ENCODE results near the gene RALGDS. TPM values are rescaled to one million over a fixed set of nuclear protein-coding genes. Genes with fewer than 3 reads are reported as not detected.

The RALGDS gene
- total and polyA plus RNA-seq, 2 donors (not counting 3 experiments of a cell fraction or from before 2014, with no cell fraction given): 41.4 to 60.0 TPM

GRCh38 chr9:133090752-133091385 lies 30.2 kb downstream of the RALGDS start:
- no peaks in the 10 kb centered on the region for H3K9me1 ChIP-seq (replicated peaks; ENCODE audit: control insufficient read depth, extremely low read depth, insufficient read depth, low read length)
- no peak overlapping the region for H3K9ac ChIP-seq (replicated peaks; ENCODE audit: extremely low read depth, insufficient read depth, low read length)
- no peak overlapping the region for H3K27ac ChIP-seq (ENCODE audit: insufficient read depth, low read depth, low read length)
- H3K36me3 ChIP-seq (ENCODE audit: control insufficient read depth in 2 of 2, extremely low read depth in 1 of 2, insufficient read depth in 2 of 2, low read length in 2 of 2): no peaks in the 10 kb centered on the region
- H3K79me2 ChIP-seq (ENCODE audit: control insufficient read depth, insufficient read depth, low read length): no peaks in the 10 kb centered on the region
- H3K27me3 ChIP-seq (ENCODE audit: control insufficient read depth in 2 of 2, insufficient read depth in 2 of 2, low read length in 2 of 2): no peaks in the 10 kb centered on the region
- no peak overlapping the region for H2AFZ ChIP-seq (ENCODE audit: low read depth, low read length)
- no peak overlapping the region for H3K4me2 ChIP-seq (ENCODE audit: insufficient read depth, low read length)
- no peak overlapping the region for H3K4me3 ChIP-seq (replicated peaks in 1 of 3; ENCODE audit: insufficient read depth in 1 of 3, low read depth in 1 of 3, low read length in 3 of 3)
- FAIRE-seq: no peak
- intact Hi-C loops (cut with micrococcal nuclease): no loop called here
- TF ChIP-seq MYC (IDR thresholded peaks at IDR 0.05; ENCODE audit: low read depth, low read length) (no peak), FOS (IDR thresholded peaks at IDR 0.05; ENCODE audit: borderline replicate concordance, insufficient read depth, low read length) (no peak), CTCF (IDR thresholded peaks at IDR 0.05; ENCODE audit: extremely low read depth in 1 of 2, insufficient read depth in 1 of 2, low read depth in 1 of 2, low read length in 2 of 2) (no peak), POLR2AphosphoS5 (IDR thresholded peaks at IDR 0.05; ENCODE audit: insufficient read depth, low read depth, low read length) (no peak), POLR2A (IDR thresholded peaks at IDR 0.05; ENCODE audit: low read depth, low read length) (no peak), MAX (IDR thresholded peaks at IDR 0.05; ENCODE audit: insufficient read depth, insufficient read length) (no peak), GATA2 (IDR thresholded peaks at IDR 0.05; ENCODE audit: insufficient read depth, insufficient read length, low read depth, low read length) (no peak), EZH2 (IDR thresholded peaks at IDR 0.05; ENCODE audit: borderline replicate concordance, low read depth, low read length, severe bottlenecking) (no peak), JUN (IDR thresholded peaks at IDR 0.05; ENCODE audit: borderline replicate concordance, insufficient read depth, insufficient read length, low read depth) (no peak)
- dilution Hi-C loops (cut with MboI; ENCODE audit: extremely low pct_ligation_motif_present, low sequenced_read_pairs): no loop called here
- no peaks in the 10 kb centered on the region for H3K9me3 ChIP-seq (replicated peaks; ENCODE audit: control insufficient read depth, insufficient read depth, low read length)
- no peaks in the 10 kb centered on the region for H4K20me1 ChIP-seq (replicated peaks; ENCODE audit: control insufficient read depth, extremely low read depth, insufficient read depth, low read length)
- no peak for DNase-seq (ENCODE audit: low read depth, low spot score)
- no TSS peak for BruUV-seq (replicated peaks)
- ChIA-PET POLR2A (no interaction called here), CTCF (interaction anchor here (1.0 to 1.3 kb wide), 3 partner anchors 12 to 42 kb away, joined by 3 read pairs; no protein-coding TSS in a partner anchor)
- H3K4me1 ChIP-seq (ENCODE audit: control insufficient read depth, extremely low read depth, insufficient read depth, low read length): no peaks in the 10 kb centered on the region

Measured in endothelial cell of umbilical vein (primary cell).